ENCODE measurements around the gene SULT1A3.
"Not testable (repeated sequence)": the region's sequence is repeated elsewhere in the genome, so short reads cannot be mapped to it uniquely, and the experiment has no call there.

SULT1A3 gene

GRCh38 chr16:30186782-30187555, 12.1 kb upstream of the SULT1A3 start:
- no peak for DNase-seq (ENCODE audit: low read depth)

- DNase-seq (ENCODE audit: low read depth), result no peak
Observed at GRCh38 chr16:30187556-30187865, 11.5 kb upstream of the SULT1A3 start.

- no peak for DNase-seq (ENCODE audit: low read depth)
Observed at GRCh38 chr16:30187971-30188561, 11.0 kb upstream of the SULT1A3 start.

- not testable (repeated sequence) for DNase-seq (ENCODE audit: low read depth)
Observed at GRCh38 chr16:30191158-30191557, 7.9 kb upstream of the SULT1A3 start.

GRCh38 chr16:30193098-30193497, 6.0 kb upstream of the SULT1A3 start:
- not testable (repeated sequence) for DNase-seq (ENCODE audit: low read depth)

- not testable (repeated sequence) for DNase-seq (ENCODE audit: low read depth)
Observed at GRCh38 chr16:30193615-30194014, 5.4 kb upstream of the SULT1A3 start, which contains the start of the genes BOLA2B and SLX1A. Gene BOLA2B (minus strand): TSS chr16:30193666. CDS start chr16:30193595, 71 bp downstream. Gene SLX1A (plus strand): TSS chr16:30193875. CDS start chr16:30194085, 210 bp downstream.

GRCh38 chr16:30194172-30194925, 4.7 kb upstream of the SULT1A3 start:
- DNase-seq (ENCODE audit: low read depth), result not testable (repeated sequence)

- not testable (repeated sequence) for DNase-seq (ENCODE audit: low read depth)
Observed at GRCh38 chr16:30197001-30197400, 2.1 kb upstream of the SULT1A3 start.

- not testable (repeated sequence) for DNase-seq (ENCODE audit: low read depth)
Observed at GRCh38 chr16:30199608-30200343, 721 bp downstream of the SULT1A3 start.

GRCh38 chr16:30205541-30206236, 6.6 kb downstream of the SULT1A3 start:
- not testable (repeated sequence) for DNase-seq (ENCODE audit: low read depth)

- not testable (repeated sequence) for DNase-seq (ENCODE audit: low read depth)
Observed at GRCh38 chr16:30206252-30206651, 7.2 kb downstream of the SULT1A3 start.

GRCh38 chr16:30207063-30207704, 8.1 kb downstream of the SULT1A3 start:
- DNase-seq (ENCODE audit: low read depth), result not testable (repeated sequence)

- not testable (repeated sequence) for DNase-seq (ENCODE audit: low read depth)
Observed at GRCh38 chr16:30209032-30209431, 10.0 kb downstream of the SULT1A3 start.

- not testable (repeated sequence) for DNase-seq (ENCODE audit: low read depth)
Observed at GRCh38 chr16:30211414-30211813, 12.4 kb downstream of the SULT1A3 start.

GRCh38 chr16:30217082-30217481, 18.0 kb downstream of the SULT1A3 start:
- not testable (repeated sequence) for DNase-seq (ENCODE audit: low read depth)

GRCh38 chr16:30248379-30248778, 49.3 kb downstream of the SULT1A3 start, which contains the start of gene NPIPB13:
Gene NPIPB13 (minus strand): TSS chr16:30248479. CDS start chr16:30245573, 2,906 bp downstream.
- DNase-seq (ENCODE audit: low read depth), result not testable (repeated sequence)
